B cell (primary cell): ENCODE results near the gene MVB12B.

ENCODE experiments used
- CTCF ChIP-seq: fragments of 200-600 bp; IDR thresholded peaks from one replicate; pipeline ENCODE4 v1.8.0; 2022; ENCODE audit warnings: antibody characterized with exemption, mild to moderate bottlenecking
- EZH2 ChIP-seq: IDR thresholded peaks from 2 replicates; pipeline ENCODE4 v1.6.1; 2012; ENCODE audit warnings: borderline replicate concordance, low read depth, mild to moderate bottlenecking, moderate library complexity, low read length; ENCODE audit not compliant: insufficient read depth, poor library complexity, severe bottlenecking

- no peak for TF ChIP-seq CTCF
- TF ChIP-seq EZH2, result no peak
These were observed 16.0 kb downstream of the MVB12B start for GRCh38 chr9:126342621-126343031.
